NB4 (cell line): ENCODE measurements around the gene DPYD.

Experiments
- MYC ChIP-seq: IDR thresholded peaks from 2 replicates; pipeline ENCODE4 v1.6.1; 2011; ENCODE audit warnings: low read depth, low read length
- POLR2A ChIP-seq: IDR thresholded peaks from 2 replicates; pipeline ENCODE4 v1.6.1; 2011; ENCODE audit warnings: mild to moderate bottlenecking; ENCODE audit not compliant: insufficient read length; ENCODE audit errors: extremely low read depth
- TF ChIP-seq, protein P1 (sequence below): IDR thresholded peaks from one replicate; pipeline ENCODE4 v1.5.1; 2012; ENCODE audit warnings: low read depth, low read length

DNA sequence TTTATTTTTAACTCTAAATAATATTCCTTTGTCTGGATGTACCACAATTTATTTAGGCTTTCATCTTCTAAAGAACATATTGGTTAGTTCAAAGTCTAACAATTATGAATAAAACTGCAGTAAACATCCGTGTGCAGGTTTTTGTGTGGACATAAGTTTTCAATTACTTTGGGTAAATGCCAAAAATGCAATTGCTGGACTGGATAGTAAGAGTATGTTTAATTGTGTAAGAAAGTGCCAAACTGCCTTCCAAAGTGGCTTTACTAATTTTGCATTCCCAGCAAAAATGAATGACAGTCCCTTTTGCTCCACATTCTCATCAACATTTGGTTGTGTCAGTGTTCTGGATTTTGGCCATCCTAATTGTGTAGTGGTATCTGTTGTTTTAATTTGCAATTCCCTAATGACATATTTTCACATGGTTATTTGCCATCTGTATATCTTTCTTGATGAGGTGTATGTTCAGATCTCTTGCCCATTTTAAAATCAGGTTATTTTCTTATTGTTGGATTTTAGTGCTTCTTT lies 113.8 kb downstream of the DPYD start:
- TF ChIP-seq, protein P1, sequence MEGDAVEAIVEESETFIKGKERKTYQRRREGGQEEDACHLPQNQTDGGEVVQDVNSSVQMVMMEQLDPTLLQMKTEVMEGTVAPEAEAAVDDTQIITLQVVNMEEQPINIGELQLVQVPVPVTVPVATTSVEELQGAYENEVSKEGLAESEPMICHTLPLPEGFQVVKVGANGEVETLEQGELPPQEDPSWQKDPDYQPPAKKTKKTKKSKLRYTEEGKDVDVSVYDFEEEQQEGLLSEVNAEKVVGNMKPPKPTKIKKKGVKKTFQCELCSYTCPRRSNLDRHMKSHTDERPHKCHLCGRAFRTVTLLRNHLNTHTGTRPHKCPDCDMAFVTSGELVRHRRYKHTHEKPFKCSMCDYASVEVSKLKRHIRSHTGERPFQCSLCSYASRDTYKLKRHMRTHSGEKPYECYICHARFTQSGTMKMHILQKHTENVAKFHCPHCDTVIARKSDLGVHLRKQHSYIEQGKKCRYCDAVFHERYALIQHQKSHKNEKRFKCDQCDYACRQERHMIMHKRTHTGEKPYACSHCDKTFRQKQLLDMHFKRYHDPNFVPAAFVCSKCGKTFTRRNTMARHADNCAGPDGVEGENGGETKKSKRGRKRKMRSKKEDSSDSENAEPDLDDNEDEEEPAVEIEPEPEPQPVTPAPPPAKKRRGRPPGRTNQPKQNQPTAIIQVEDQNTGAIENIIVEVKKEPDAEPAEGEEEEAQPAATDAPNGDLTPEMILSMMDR: no peak
- TF ChIP-seq POLR2A: no peak
- no peak for TF ChIP-seq MYC
